Measurements from ENCODE around the gene NSUN7.
A peak's percentile ranks its signal among the peaks of the same experiment; 100 is the strongest.

NSUN7 gene

GRCh38 chr4:40822420-40823166, 72.8 kb downstream of the NSUN7 start:
- DNase-seq = no peak

GRCh38 chr4:40825014-40825838, 75.5 kb downstream of the NSUN7 start:
- no peak for DNase-seq

- no peak for DNase-seq
Observed at GRCh38 chr4:40826821-40827220, 77.1 kb downstream of the NSUN7 start.

- DNase-seq = no peak
Observed at GRCh38 chr4:40827758-40828157, 78.0 kb downstream of the NSUN7 start.

- no peak for DNase-seq
Observed at GRCh38 chr4:40828661-40829060, 78.9 kb downstream of the NSUN7 start.

- no peak for DNase-seq
Observed at GRCh38 chr4:40829586-40829985, 79.8 kb downstream of the NSUN7 start.

GRCh38 chr4:40831146-40831907, 81.6 kb downstream of the NSUN7 start:
- DNase-seq = no peak

- no peak for DNase-seq
Observed at GRCh38 chr4:40832175-40832574, 82.4 kb downstream of the NSUN7 start.

- no peak for DNase-seq
Observed at GRCh38 chr4:40833212-40833611, 83.5 kb downstream of the NSUN7 start.

- no peak for DNase-seq
Observed at GRCh38 chr4:40837094-40837870, 87.5 kb downstream of the NSUN7 start.

- no peak for DNase-seq
Observed at GRCh38 chr4:40838742-40839141, 89.0 kb downstream of the NSUN7 start.

GRCh38 chr4:40840255-40840984, 90.7 kb downstream of the NSUN7 start:
- no peak for DNase-seq

GRCh38 chr4:40840985-40841571, 91.3 kb downstream of the NSUN7 start:
- peak; percentile 75 for DNase-seq

- DNase-seq = no peak
Observed at GRCh38 chr4:40842318-40842717, 92.6 kb downstream of the NSUN7 start.

- no peak for DNase-seq
Observed at GRCh38 chr4:40842725-40843423, 93.1 kb downstream of the NSUN7 start.

GRCh38 chr4:40843696-40844095, 93.9 kb downstream of the NSUN7 start:
- peak; percentile 16 for DNase-seq

GRCh38 chr4:40844261-40844660, 94.5 kb downstream of the NSUN7 start:
- no peak for DNase-seq

GRCh38 chr4:40845154-40845835, 95.5 kb downstream of the NSUN7 start:
- no peak for DNase-seq

- no peak for DNase-seq
Observed at GRCh38 chr4:40846532-40846931, 96.8 kb downstream of the NSUN7 start.

GRCh38 chr4:40848251-40848650, 98.5 kb downstream of the NSUN7 start:
- no peak for DNase-seq
